Body of pancreas (tissue), 4 donors: ENCODE measurements around the gene KBTBD3.

Experiments used
- CTCF ChIP-seq, 7 experiments: fragments of 450-650 bp in 4 of 7; fragments of 200-600 bp in 3 of 7; sonication (generic) in 3 of 7; IDR thresholded peaks; one replicate each; pipeline ENCODE4 v1.5.1; 2016 to 2019; ENCODE audit warnings: antibody characterized with exemption in 7 of 7
- POLR2A ChIP-seq, 3 donors: fragments of 450-650 bp; IDR thresholded peaks; one replicate each; pipeline ENCODE4 v1.6.1; 2016; ENCODE audit warnings: antibody characterized with exemption in 3 of 3, mild to moderate bottlenecking in 2 of 3

- no peak for TF ChIP-seq CTCF (IDR thresholded peaks at IDR 0.05)
- TF ChIP-seq POLR2A (IDR thresholded peaks at IDR 0.05) = no peak
These were observed 14.1 kb downstream of the KBTBD3 start for GRCh38 chr11:106063009-106063408.
